Muscle layer of colon (tissue), 2 donors: Measurements from ENCODE around the gene LSM10.

Source experiments
- H3K27ac ChIP-seq: one replicate; pipeline ENCODE4 v1.7.0; 2013; ENCODE audit warnings: low read depth, mild to moderate bottlenecking, low read length, moderate library complexity
- H3K27me3 ChIP-seq, 2 donors: one replicate each; pipeline ENCODE4 v1.7.0; 2013; ENCODE audit warnings: low read length in 2 of 2, mild to moderate bottlenecking in 2 of 2; ENCODE audit not compliant: insufficient read depth in 2 of 2, control insufficient read depth in 1 of 2
- H3K36me3 ChIP-seq: one replicate; pipeline ENCODE4 v1.7.0; 2013; ENCODE audit warnings: mild to moderate bottlenecking, low read length; ENCODE audit not compliant: insufficient read depth
- H3K4me1 ChIP-seq: one replicate; pipeline ENCODE4 v1.7.0; 2013; ENCODE audit warnings: mild to moderate bottlenecking, low read length; ENCODE audit not compliant: insufficient read depth
- H3K4me3 ChIP-seq, 2 donors: one replicate each; pipeline ENCODE4 v1.7.0; 2013; ENCODE audit warnings: low read length in 2 of 2, low read depth in 1 of 2, mild to moderate bottlenecking in 1 of 2, moderate library complexity in 1 of 2
- H3K9ac ChIP-seq: one replicate; pipeline ENCODE4 v1.7.0; 2013; ENCODE audit warnings: low read length
- H3K9me3 ChIP-seq: one replicate; pipeline ENCODE4 v1.7.0; 2013; ENCODE audit warnings: mild to moderate bottlenecking, low read length
- donor health status: abdominal sarcoma.
- donor health status: Adenocarcinoma of cecum.

LSM10 gene

DNA sequence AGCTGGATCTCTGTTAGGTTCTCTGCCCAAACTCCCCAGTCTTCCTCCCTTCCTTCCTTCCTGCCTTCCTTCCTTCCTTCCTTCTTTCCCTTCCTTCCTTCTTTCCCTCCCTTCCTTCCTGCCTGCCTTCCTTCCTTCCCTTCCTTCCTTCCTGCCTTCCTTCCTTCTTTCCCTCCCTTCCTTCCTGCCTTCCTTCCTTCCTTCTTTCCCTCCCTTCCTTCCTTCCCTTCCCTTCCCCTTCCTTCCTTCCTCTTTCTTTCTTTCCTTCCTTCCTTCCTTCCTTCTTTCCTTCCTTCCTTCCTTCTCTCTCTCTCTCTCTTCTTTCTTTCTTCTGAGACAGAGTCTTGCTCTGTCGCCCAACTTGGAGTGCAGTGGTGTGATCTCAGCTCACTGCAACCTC lies 8.7 kb upstream of the LSM10 start:
- Histone ChIP-seq H3K9me3 (no peaks in the 10 kb centered on the region), H3K4me1 (no peaks in the 10 kb centered on the region), H3K9ac (no peak overlapping the region), H3K27ac (no peak overlapping the region), H3K36me3 (no peaks in the 10 kb centered on the region), H3K27me3 (no peaks in the 10 kb centered on the region), H3K4me3 (no peak overlapping the region)

DNA sequence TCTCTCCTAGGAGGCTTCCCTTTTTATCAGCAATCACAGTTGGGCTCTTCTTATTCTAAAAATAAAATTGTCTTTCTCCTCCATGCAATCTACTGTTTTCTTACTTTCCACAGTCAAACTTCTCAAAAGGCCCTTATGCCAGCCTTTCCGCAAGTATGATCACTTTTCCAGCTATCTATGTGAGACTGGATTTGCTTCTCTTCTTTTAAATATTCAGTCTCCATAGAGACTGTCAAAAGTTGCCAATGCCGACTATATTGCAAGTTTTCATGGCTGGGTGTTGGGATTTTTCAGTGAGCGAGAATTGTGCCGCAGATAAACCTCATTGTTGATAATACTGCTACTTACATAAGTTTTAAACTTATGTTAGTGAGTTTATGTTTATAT lies 4.8 kb upstream of the LSM10 start:
- Histone ChIP-seq H3K4me3 (no peak overlapping the region), H3K27ac (no peak overlapping the region), H3K27me3 (no peaks in the 10 kb centered on the region), H3K9me3 (no peaks in the 10 kb centered on the region), H3K36me3 (no peaks in the 10 kb centered on the region), H3K4me1 (peaks cover 7% of the 10 kb centered on the region), H3K9ac (no peak overlapping the region)

DNA sequence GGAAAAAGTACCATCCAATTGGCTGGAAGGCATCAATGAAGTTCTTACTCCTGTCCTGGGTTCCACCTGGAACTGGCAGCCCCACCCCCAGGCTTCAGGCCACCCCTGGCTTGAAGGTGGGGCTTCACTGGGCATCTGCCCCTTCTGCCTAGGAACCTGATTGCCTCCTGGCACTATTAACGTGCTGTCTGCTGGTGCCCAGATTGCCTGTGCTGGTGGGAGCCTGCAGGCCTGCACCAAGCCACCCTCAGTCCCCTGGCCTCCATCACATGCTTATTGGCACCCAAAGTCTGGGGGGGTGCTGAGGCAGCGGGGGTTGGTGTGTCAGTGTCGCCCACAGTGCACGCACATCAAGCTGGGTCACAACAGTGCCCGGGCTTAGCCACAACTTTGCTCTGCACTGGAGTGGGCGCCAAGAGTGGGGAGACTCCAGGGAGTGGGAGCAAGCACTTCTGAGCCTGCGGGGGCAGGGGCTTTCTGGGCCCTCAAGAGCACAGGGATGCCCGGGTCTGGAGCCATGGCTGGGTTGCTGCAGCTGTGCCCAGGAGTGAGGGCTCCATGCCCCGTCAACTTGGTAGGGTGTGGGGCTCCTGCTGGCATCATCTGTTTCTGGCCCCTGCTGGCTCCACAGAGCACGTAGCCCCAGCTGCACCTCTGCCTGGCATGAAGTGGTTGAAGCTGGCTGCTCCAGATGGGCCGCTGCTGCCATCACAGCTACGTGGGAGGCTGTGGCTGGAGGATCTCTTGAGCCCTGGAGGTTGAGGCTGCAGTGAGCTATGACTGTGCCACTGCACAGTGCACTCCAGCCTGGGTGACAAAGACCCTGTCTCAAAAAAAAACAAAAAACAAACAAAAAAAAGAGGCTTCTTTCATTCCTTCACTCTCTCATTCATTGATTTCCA lies 4.1 kb upstream of the LSM10 start:
- Histone ChIP-seq H3K27ac (no peak overlapping the region), H3K27me3 (no peaks in the 10 kb centered on the region), H3K9me3 (no peaks in the 10 kb centered on the region), H3K9ac (no peak overlapping the region), H3K4me3 (no peak overlapping the region), H3K36me3 (no peaks in the 10 kb centered on the region), H3K4me1 (peaks cover 9% of the 10 kb centered on the region)

DNA sequence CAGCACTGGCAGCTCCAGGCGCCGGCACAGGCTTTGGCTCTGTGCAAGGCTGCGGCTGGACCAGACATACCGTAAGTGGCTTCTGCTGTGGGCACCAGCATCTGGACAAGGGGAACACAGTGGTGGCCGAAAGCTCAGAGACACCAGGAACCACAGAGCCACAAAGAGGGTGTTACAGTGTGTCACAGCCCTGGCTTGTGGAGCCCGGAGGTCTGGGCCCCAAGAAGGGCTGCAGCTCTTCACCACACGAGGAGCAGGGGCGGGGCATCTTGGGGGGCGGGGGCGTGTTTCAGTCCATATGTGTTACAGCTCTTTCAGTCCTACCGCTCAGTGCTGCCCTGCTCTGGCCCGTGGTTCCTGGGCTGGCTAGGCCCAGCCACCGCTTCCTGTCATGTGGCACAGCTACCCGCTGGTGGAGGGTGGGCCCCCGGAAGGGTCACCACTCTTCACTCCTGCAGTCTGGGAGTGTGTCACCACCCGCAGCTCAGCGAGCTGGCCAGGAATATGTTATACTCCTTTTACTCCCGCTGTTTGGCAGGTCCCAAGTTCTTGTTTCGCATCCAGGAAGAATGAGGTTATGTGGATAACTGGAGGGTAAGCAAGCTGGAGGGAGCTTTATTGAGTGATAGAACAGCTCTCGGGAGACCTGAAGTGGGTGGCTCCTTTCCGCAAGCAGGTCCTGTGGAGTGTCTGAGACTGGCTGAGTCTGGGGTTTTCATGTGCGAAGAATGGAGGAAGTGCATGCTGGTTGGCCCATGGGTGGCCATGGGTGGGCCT lies 3.3 kb upstream of the LSM10 start:
- Histone ChIP-seq H3K27me3 (no peaks in the 10 kb centered on the region), H3K9me3 (no peaks in the 10 kb centered on the region), H3K4me3 (no peak overlapping the region), H3K9ac (no peak overlapping the region), H3K4me1 (peaks cover 17% of the 10 kb centered on the region), H3K36me3 (no peaks in the 10 kb centered on the region), H3K27ac (no peak overlapping the region)

DNA sequence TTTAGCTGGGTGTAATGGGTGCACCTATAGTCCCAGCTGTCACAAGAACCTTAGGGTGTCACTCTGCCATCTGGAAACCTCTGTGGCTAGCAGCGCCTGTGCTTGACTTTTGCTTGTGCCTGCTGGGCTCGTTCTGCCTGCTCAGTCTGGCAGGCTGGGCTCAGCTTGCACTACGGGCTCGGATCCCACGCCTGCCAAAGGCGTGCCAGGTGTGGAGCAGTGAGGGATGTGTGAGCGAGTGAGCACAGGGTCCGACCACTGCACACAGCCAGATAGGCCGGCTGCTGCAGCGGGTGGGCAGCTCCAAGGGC lies 2.8 kb upstream of the LSM10 start:
- no peak overlapping the region for H3K27ac ChIP-seq
- H3K27me3 ChIP-seq: no peaks in the 10 kb centered on the region
- no peaks in the 10 kb centered on the region for H3K36me3 ChIP-seq
- H3K4me3 ChIP-seq: no peak overlapping the region
- no peaks in the 10 kb centered on the region for H3K9me3 ChIP-seq
- H3K4me1 ChIP-seq: peaks cover 17% of the 10 kb centered on the region
- H3K9ac ChIP-seq: no peak overlapping the region

DNA sequence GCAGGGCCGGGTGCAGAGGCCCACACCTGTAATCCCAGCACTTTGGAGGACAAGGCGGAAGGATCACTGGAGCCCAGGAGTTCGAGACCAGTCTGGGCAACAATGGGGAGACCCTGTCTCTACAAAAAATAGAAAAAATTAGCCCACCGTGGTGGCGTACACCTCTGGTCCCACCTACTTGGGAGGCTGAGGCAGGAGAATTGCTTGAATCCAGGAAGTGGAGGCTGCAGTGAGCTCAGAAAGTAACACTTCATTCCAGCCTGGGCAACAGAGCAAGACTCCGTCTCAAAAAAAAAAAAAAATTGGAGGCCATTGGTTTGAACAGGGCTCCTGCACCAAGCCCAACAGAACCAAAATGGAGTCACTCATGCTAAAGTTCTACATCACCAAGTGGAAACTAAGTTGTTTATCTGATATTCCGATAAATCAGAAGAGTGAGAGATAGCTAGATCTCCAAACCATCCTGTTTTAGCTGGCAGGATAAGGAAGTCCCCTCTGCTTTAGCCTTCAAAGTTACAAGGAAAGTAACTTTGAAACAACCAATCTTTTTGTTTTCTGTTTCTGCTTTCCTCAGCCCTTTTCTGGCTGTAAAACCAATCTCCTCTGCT lies 766 bp upstream of the LSM10 start:
- H3K36me3 ChIP-seq: peaks cover 6% of the 10 kb centered on the region
- no peak overlapping the region for H3K9ac ChIP-seq
- peaks cover 17% of the 10 kb centered on the region for H3K4me1 ChIP-seq
- H3K4me3 ChIP-seq: no peak overlapping the region
- no peaks in the 10 kb centered on the region for H3K27me3 ChIP-seq
- no peaks in the 10 kb centered on the region for H3K9me3 ChIP-seq
- peak overlapping the region; percentile 96 for H3K27ac ChIP-seq

DNA sequence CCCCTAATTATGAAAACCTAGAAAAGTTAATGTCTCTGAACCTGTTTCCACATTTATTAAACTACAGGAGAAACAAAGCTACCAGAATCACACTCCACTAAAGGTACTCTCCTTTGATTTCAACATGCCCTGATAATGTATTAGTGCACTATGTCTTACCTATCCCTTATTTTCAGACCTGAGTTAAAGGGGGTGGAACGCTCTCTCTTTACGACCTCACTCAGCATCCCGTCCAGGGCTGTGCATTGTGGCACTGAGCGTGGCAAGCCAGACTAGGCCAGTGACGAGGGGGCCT lies 678 bp downstream of the LSM10 start:
- H3K4me1 ChIP-seq: peaks cover 17% of the 10 kb centered on the region
- H3K36me3 ChIP-seq: peaks cover 20% of the 10 kb centered on the region

DNA sequence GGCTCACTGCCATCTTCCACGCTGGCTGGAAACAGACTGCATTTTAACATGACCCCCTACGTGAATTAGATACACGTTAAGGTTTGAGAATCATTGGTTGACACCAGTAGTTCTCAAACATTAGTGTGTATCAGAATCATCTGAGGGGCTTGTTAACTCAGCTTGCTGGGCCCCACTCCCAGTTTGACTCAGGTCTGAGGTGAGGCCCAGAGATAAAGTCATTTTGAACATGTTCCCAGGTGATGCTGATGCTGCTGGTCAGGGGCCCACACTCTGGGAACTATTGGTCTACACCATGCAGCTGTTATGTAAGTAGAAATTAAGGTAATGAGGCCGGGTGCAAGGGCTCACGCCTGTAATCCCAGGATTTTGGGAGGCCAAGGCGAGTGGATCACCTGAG lies 1.3 kb downstream of the LSM10 start:
- Histone ChIP-seq H3K27ac (peak overlapping the region; percentile 96), H3K4me1 (peaks cover 17% of the 10 kb centered on the region), H3K36me3 (peaks cover 26% of the 10 kb centered on the region), H3K9ac (peak overlapping the region; percentile 49), H3K27me3 (no peaks in the 10 kb centered on the region), H3K4me3 (peak overlapping the region in 1 of 2 donors; percentile 86), H3K9me3 (no peaks in the 10 kb centered on the region)

More for the DNA sequence above, 678 bp downstream of the LSM10 start:
- Histone ChIP-seq H3K9me3 (no peaks in the 10 kb centered on the region), H3K27me3 (no peaks in the 10 kb centered on the region), H3K4me3 (peak overlapping the region; percentile 72 to 86), H3K27ac (peak overlapping the region; percentile 96), H3K9ac (peak overlapping the region; percentile 92)

DNA sequence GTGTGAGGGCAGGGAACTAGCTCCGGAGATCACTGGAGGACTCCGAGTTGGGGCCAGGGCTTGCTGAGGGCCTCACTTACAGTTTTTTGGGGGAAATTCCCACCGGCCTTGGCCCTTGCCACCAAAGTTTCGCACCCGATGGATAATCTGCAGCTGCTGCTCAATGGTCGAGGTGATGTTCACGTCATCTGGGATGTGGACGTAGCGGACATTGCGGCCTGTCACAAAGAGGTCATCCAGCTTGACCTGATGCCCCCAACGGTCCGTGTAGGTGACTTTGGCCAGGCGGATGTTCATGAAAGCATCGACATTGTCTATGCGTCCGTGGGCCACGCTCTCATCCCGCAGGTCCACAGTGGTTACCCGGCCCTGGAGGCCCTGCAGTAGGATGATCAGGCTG lies 4.0 kb downstream of the LSM10 start:
- no peak overlapping the region for H3K27ac ChIP-seq
- H3K9me3 ChIP-seq: no peaks in the 10 kb centered on the region
- H3K27me3 ChIP-seq: no peaks in the 10 kb centered on the region
- no peak overlapping the region for H3K4me3 ChIP-seq
- peaks cover 24% of the 10 kb centered on the region for H3K4me1 ChIP-seq
- H3K36me3 ChIP-seq: peaks cover 39% of the 10 kb centered on the region
- H3K9ac ChIP-seq: no peak overlapping the region

DNA sequence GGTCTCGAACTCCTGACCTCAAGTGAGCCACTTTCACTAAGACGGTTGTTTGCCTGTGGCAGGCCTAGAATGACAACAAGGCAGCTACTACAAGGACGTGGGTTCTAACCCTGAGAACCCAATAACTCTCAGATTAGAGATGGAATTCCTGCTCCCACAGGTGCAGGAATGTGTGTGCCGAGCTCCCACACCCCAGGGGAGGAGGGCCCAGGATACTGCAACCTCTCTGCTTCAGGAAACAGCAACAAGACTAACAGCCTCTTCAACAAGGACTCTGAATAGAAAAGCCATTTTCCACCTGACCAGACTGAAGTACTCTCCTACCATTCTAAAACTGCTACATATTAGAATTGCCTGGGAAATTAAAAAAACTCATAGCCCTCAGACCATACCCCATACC lies 4.9 kb downstream of the LSM10 start:
- Histone ChIP-seq H3K9ac (no peak overlapping the region), H3K4me1 (peaks cover 20% of the 10 kb centered on the region), H3K36me3 (peaks cover 39% of the 10 kb centered on the region), H3K27me3 (no peaks in the 10 kb centered on the region), H3K9me3 (no peaks in the 10 kb centered on the region), H3K27ac (no peak overlapping the region), H3K4me3 (no peak overlapping the region)

DNA sequence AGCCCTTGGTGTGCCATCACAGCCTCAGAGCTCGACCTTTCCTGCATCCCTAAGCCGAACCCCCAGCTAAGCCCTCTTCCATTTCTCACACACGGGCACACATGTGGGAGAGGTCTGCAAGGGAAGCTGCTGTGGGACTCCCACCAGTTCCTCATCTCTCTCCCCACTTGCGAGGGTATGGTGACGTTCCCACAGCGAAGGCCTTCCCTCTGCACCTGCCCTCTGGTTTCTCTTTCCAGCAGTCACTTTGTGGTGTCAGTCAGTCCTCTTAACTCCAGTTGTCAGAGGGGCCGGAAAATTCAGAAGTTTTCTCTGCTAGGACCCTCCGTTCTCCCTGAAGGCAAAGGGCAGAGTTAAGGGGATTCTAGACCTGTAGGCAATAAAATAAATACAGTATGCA lies 6.4 kb downstream of the LSM10 start:
- H3K4me1 ChIP-seq: peaks cover 23% of the 10 kb centered on the region
- no peak overlapping the region for H3K4me3 ChIP-seq
- no peak overlapping the region for H3K9ac ChIP-seq
- no peaks in the 10 kb centered on the region for H3K27me3 ChIP-seq
- H3K27ac ChIP-seq: no peak overlapping the region
- peaks cover 39% of the 10 kb centered on the region for H3K36me3 ChIP-seq
- H3K9me3 ChIP-seq: no peaks in the 10 kb centered on the region
